GM15510 (cell line): ENCODE data around the gene NFATC3.
A peak's percentile ranks its signal among the peaks of the same experiment; 100 is the strongest.

ENCODE experiments used
- POLR2A ChIP-seq: IDR thresholded peaks from 3 replicates; pipeline ENCODE4 v1.6.1; 2011; ENCODE audit warnings: borderline replicate concordance; ENCODE audit not compliant: insufficient read length; ENCODE audit errors: extremely low read depth

The NFATC3 gene

GRCh38 chr16:68252383-68252782 is 167.2 kb downstream of the NFATC3 start:
- TF ChIP-seq POLR2A: no peak

GRCh38 chr16:68253721-68254120 is 168.6 kb downstream of the NFATC3 start:
- no peak for TF ChIP-seq POLR2A

- no peak for TF ChIP-seq POLR2A
Measured at GRCh38 chr16:68255712-68256111, 170.5 kb downstream of the NFATC3 start.

- no peak for TF ChIP-seq POLR2A
Measured at GRCh38 chr16:68257251-68257905, 172.2 kb downstream of the NFATC3 start.

GRCh38 chr16:68257906-68258800 is 173.0 kb downstream of the NFATC3 start:
- no peak for TF ChIP-seq POLR2A

- no peak for TF ChIP-seq POLR2A
Measured at GRCh38 chr16:68259007-68259825, 174.0 kb downstream of the NFATC3 start.

- TF ChIP-seq POLR2A: no peak
Measured at GRCh38 chr16:68263559-68264127, 178.5 kb downstream of the NFATC3 start.

GRCh38 chr16:68264128-68265077 is 179.2 kb downstream of the NFATC3 start, which contains the start of gene SLC7A6:
Gene SLC7A6 (plus strand): TSS chr16:68264526. CDS start chr16:68274727, 10,201 bp downstream.
- TF ChIP-seq POLR2A: peak; percentile 68

GRCh38 chr16:68265078-68265920 is 180.1 kb downstream of the NFATC3 start:
- TF ChIP-seq POLR2A: peak; percentile 45

GRCh38 chr16:68267612-68268405 is 182.6 kb downstream of the NFATC3 start:
- TF ChIP-seq POLR2A: no peak

- TF ChIP-seq POLR2A: no peak
Measured at GRCh38 chr16:68269793-68270192, 184.6 kb downstream of the NFATC3 start.

- no peak for TF ChIP-seq POLR2A
Measured at GRCh38 chr16:68270353-68270752, 185.2 kb downstream of the NFATC3 start.
